Measurements from ENCODE around the gene PCSK2.
"Not testable (repeated sequence)": the region's sequence is repeated elsewhere in the genome, so short reads cannot be mapped to it uniquely, and the experiment has no call there.

PCSK2 gene
- total RNA-seq = 0 to 0.07 reads per million in 2 donors

GRCh38 chr20:17226410-17227218 is at the start of gene PCSK2:
TSS of gene PCSK2 (plus strand) at chr20:17227040. CDS start at chr20:17227306, 266 bp downstream.
- DNase-seq = no peak

- no peak for DNase-seq
Measured at GRCh38 chr20:17177341-17177740, 49.5 kb upstream of the PCSK2 start.

GRCh38 chr20:17179840-17180239 is 47.0 kb upstream of the PCSK2 start:
- no peak for DNase-seq

- no peak for DNase-seq
Measured at GRCh38 chr20:17189976-17190695, 36.7 kb upstream of the PCSK2 start.

GRCh38 chr20:17197041-17197440 is 29.8 kb upstream of the PCSK2 start:
- DNase-seq = no peak

GRCh38 chr20:17202030-17202429 is 24.8 kb upstream of the PCSK2 start:
- DNase-seq = no peak

- no peak for DNase-seq
Measured at GRCh38 chr20:17202673-17203072, 24.2 kb upstream of the PCSK2 start.

- no peak for DNase-seq
Measured at GRCh38 chr20:17205084-17205813, 21.6 kb upstream of the PCSK2 start.

- no peak for DNase-seq
Measured at GRCh38 chr20:17210387-17210786, 16.5 kb upstream of the PCSK2 start.

- DNase-seq = no peak
Measured at GRCh38 chr20:17210983-17211382, 15.9 kb upstream of the PCSK2 start.

GRCh38 chr20:17215167-17215566 is 11.7 kb upstream of the PCSK2 start:
- no peak for DNase-seq

GRCh38 chr20:17219856-17220255 is 7.0 kb upstream of the PCSK2 start:
- DNase-seq = not testable (repeated sequence)

GRCh38 chr20:17223553-17223952 is 3.3 kb upstream of the PCSK2 start:
- no peak for DNase-seq

GRCh38 chr20:17225851-17226409 is 910 bp upstream of the PCSK2 start:
- no peak for DNase-seq

GRCh38 chr20:17227219-17227575 is 357 bp downstream of the PCSK2 start:
- no peak for DNase-seq

- no peak for DNase-seq
Measured at GRCh38 chr20:17227669-17228623, 1.1 kb downstream of the PCSK2 start.

- DNase-seq = no peak
Measured at GRCh38 chr20:17228624-17229061, 1.8 kb downstream of the PCSK2 start.

- DNase-seq = no peak
Measured at GRCh38 chr20:17229256-17229655, 2.4 kb downstream of the PCSK2 start.

- DNase-seq = no peak
Measured at GRCh38 chr20:17233626-17234025, 6.8 kb downstream of the PCSK2 start.

- no peak for DNase-seq
Measured at GRCh38 chr20:17236766-17237165, 9.9 kb downstream of the PCSK2 start.

- DNase-seq = no peak
Measured at GRCh38 chr20:17248224-17248623, 21.4 kb downstream of the PCSK2 start.

- no peak for DNase-seq
Measured at GRCh38 chr20:17262786-17263185, 35.9 kb downstream of the PCSK2 start.
